HG02759 (cell line): ENCODE results near the gene UBL5.

Experiments
- ATAC-seq: cut with Tn5 transposase; IDR thresholded peaks from one replicate; pipeline ENCODE4 v1.9.1; 2021; ENCODE audit warnings: mild to moderate bottlenecking, moderate library complexity; ENCODE audit not compliant: unreplicated experiment

The UBL5 gene

GRCh38 chr19:9877780-9878510 lies 50.2 kb downstream of the UBL5 start:
- no peak for ATAC-seq

DNA sequence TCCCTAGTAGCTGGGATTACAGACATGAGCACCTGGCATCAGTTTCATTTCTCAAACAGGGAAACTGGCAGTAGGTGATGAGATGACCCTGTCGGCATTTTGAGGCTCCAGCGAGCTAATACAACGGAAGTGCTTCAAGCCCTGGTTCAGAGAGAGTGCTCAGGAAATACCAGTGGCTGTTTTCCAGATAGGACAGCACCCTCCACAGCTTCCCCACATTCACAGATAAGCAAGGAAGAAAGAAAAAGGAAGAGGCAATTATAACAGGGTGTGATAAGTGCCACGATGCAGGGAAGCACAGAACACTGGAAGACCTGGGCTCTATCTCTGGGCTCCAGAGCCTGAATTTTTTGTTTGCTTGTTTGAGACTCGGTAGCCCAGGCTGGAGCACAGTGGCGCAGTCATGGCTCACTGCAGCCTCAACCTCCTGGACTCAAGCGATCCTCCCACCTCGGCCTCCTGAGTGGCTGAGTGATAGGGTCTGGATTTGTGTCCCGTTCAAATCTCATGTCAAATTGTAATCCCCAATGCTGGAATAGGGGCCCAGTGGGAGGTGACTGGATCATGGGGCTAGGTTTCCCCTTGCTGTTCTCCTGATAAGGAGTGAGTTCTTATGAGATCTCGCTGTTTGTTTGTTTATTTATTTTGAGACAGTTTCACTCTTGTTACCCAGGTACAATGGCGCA lies 50.9 kb downstream of the UBL5 start:
- ATAC-seq, result no peak
